ENCODE measurements around the gene LBH. TPM values are rescaled to one million over a fixed set of nuclear protein-coding genes. Genes with fewer than 3 reads are reported as not detected.

The LBH gene
- total RNA-seq, 1 donor from 2014 or later: 60.2 TPM

GRCh38 chr2:30216157-30216556 is 15.2 kb upstream of the LBH start:
- DNase-seq (ENCODE audit: low spot score): peak; percentile 54

DNA sequence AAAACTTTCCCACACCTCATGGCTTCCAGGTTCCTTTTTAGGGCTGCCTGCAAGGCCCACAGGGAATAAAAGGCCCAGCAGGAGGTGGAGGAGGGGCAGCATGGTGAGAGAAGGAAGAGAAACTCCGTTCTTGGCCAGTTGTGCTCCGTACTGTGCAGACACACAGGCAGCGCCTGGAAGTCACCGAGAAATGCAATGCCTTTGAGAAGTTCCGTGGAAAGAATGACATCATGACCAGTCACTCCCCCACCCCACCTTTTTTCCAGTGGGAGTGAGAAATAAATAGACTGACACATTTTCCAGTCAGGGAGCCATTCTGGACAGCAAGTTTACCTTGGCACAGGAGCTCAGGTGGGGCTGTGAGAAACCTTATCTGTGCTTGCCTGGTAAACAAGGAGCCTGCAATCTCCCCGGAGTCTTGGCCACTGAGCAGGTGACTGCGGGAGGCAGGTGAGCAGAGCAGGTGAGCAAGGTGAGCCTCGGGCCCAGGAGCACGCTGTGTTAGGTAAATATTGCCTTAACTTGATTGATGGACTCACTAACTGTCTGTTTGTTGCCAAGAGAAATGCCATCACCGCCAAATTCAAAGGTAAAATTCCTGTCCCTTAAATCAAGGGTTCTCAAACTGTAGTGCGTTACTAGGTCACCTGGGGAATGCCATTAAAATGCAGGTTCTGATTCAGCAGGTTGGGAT is 13.5 kb upstream of the LBH start:
- no peak for DNase-seq (ENCODE audit: low spot score)

DNA sequence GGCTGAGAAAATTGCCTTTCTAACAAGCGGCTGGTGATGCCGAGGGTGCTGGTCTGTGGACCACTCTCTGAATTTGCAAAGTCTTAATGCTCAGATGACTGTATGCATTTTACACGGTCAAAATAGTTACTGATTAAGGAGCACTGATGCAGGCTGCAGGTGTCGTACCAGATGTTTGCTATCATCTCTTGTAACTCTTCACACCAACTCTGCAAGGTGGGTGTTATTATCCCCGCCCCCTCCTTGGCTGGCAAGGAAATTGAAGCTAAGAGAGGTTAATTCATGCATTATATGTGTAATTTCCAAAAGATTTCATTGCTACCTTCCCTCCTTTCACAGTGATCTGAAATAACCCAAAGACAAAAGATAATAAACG is 13.0 kb upstream of the LBH start:
- no peak for DNase-seq (ENCODE audit: low spot score)

- DNase-seq (ENCODE audit: low spot score): no peak
Measured at GRCh38 chr2:30218814-30219213, 12.5 kb upstream of the LBH start.

- no peak for DNase-seq (ENCODE audit: low spot score)
Measured at GRCh38 chr2:30219886-30220875, 11.2 kb upstream of the LBH start.

GRCh38 chr2:30221531-30221930 is 9.8 kb upstream of the LBH start:
- DNase-seq (ENCODE audit: low spot score): no peak

DNA sequence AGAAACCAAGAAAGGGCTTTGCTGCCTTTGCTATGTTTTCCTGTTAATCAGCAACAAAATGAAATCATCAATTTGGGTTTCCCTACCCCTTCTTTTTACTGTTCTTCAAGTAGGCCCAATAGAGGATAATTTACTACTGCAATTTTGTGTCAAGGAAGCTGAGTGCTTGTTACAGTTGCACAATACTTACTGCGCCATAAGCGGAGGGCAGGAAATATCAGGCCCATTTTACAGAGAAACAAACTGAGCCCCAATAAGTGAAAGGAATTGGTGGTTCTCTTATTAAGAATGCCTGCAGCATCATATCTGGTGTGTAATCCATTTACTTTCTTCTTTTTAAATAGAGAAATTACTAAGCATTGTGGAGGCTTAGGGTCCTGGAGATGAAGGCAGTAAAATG is 9.3 kb upstream of the LBH start:
- DNase-seq (ENCODE audit: low spot score): no peak

DNA sequence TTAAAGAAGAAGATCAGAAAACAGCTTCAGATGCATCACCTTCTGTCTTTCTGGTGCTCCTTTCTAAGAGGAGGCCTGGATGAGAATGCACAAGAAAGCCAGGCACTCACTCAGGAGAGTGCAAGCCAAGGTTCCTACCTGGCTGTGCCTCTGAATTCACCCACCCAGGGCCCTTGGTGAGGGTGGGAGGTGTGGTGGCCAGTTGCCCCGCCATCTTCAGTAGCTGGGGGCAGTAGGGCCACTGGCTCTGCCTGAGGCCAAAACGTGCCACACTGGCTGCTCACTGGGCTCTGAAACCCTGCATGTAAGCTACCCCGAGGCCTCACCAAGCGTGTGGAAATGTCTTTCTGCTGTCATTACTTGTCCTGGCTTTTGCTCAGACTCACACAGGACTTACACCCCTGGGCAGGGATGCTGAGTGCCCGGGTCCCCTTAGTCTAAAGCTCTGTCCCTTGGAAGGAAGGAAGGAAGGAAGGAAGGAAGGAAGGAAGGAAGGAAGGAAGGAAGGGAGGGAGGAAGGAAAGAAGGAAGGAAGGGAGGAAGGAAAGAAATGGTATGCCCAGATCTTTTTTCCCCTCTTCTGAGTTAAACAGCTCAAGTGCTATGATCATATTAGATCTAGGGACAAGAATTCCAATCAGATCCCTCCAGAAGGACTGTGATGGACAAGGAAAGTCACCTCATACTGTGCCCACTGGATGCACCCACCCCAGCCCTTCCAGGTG is 8.5 kb upstream of the LBH start:
- DNase-seq (ENCODE audit: low spot score): no peak

- no peak for DNase-seq (ENCODE audit: low spot score)
Measured at GRCh38 chr2:30223413-30223874, 7.9 kb upstream of the LBH start.

DNA sequence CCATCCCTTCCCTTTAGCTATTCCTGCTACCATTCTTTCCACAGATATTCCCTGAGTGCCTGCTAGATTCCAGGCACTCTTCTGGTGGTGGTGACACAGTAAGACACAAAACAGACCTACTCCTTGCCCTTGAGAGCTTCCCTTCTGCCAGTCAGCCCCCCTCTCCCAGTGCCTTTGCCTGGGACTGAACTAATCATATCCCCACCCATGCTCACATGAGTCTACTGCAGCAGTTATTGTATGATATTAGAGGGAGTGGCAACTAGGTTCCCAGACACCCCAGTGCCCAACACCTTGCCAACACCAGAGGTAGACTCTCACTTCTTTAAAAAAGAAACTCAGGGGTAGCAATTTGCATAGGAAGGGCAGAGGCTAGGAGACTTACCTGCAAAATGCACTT is 7.2 kb upstream of the LBH start:
- DNase-seq (ENCODE audit: low spot score): no peak

DNA sequence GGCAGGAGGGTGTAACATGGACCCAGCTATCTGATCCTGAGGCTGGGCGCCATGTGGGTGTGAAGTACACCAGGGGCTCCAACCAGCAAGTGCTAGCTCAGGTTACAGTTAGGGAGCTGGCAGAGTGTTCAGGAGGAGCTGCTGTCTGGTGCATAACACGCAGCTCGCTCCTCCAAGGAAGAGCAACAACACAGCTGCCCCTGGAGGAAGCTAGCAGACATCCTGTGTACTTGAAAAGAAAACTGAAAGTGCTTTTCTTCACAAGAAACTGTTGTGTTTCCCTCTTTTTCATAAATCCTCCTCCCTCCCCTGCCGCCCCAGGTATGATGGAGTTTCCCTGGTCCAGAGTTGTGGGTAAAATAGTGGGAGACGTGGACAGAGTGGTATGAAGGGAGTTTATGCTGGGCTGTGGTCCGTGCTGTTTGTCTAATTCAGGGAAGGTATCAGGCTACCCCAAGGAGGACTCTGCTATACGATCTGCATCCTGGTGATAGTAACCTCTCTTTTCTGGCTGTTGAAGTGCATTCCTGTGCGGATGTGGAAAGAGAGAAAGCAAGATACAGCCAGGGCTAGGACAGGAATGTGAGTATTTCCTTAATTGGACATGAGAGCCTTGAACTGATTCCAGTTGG is 6.1 kb upstream of the LBH start:
- peak; percentile 89 for DNase-seq (ENCODE audit: low spot score)

DNA sequence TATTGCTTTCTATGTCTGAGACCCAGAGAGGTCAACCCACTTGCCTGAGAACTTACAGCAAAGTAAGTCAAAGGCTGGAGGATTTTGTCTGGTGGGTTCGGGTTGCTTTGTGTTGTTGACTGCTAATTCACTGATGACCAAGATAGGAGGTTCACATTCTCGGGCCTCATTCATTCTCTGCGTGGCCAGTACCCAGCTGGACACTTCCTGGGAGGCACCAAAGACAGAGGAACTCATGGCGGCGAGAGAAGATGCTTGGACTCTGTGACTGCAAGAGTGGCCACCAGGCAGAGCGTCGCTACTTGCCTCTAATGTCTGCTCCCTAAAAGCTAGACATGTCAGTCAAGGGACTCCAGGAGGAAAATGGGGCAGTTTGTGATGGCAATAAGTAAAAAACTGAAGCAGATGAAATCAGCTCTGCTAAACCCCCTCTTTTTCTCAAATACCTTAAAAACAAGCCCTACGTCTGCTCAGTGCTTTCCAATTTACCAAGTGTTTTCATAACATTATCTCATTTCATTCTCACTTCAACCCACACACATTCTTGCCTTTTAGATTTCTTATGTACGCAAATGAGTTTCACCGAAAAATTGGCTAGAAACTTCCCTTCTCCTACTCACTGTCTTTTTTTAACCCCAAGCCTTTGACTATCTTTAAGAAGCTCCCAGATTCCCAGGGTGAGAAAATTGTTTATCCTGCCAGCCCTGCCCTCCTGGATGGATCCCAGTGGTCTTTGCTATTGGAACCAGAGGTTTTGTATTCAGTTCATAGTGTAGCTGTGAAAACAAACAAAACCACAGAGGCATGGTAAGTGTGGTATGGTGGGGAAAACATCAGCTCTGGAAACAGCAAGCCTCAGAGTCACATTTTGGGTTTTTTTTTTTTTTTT is 4.9 kb upstream of the LBH start:
- no peak for DNase-seq (ENCODE audit: low spot score)

DNA sequence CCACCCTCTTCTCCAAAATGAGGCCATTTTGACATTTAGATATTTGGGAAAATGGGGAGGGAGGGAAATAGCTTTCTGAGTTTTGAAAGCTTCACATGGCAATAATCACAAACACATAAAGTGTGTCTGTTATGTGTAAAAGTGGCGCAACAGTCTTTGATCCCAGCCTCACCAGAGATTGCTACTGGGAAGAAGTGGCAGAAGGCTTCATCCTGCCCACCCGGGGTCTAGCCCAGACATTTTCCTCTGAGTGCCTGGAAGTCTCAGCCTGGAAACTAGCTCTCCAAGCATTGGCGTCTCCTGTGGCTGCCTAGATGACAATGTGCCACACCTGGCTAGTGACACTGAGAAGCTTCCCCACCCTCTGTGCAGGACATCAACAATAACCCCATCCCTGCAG is 1.7 kb upstream of the LBH start:
- no peak for DNase-seq (ENCODE audit: low spot score)

- DNase-seq (ENCODE audit: low spot score): peak; percentile 48
Measured at GRCh38 chr2:30230497-30231211, 680 bp upstream of the LBH start.

- DNase-seq (ENCODE audit: low spot score): peak; percentile 64
Measured at GRCh38 chr2:30231996-30232800, 864 bp downstream of the LBH start.

GRCh38 chr2:30232801-30233130 is 1.4 kb downstream of the LBH start:
- DNase-seq (ENCODE audit: low spot score): no peak

DNA sequence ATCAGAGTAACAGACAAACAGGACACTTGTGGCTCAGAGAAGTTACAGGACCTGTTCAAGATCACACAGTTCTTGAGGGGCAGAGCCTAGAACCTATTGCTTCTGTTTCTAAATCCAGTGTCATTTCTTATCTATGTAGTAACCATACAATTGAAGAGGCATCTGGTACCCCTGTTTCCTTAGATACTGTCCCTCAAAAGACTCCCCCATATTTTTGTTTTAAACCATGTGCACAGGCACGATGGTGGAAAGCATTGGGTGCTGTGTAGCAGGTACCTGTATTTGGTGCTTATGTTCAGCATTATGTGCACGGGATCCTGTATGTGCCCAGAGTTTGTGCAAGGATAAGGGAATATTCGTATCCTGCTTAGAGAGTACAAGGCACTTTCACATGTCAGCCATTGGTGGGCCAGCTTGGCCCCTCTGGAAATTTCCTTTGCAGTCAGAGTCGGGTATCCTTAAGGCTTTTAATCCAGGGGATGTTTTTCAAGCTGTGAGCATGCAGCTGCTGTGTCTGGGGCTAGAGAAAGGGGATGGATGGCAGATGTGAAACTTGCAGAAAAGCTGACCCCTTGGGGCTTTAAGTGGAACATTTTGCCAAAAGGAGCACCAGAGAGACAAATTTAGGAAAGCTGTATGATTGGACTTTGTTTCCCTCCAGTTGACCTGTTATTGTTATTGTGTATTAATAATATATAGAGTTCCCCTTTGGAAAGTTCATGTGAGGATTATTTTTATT is 2.1 kb downstream of the LBH start:
- DNase-seq (ENCODE audit: low spot score): peak; percentile 63

- peak; percentile 35 for DNase-seq (ENCODE audit: low spot score)
Measured at GRCh38 chr2:30234180-30234971, 3.0 kb downstream of the LBH start.

All from umbilical cord (tissue), 2 donors.